Measurements from ENCODE around the gene MALAT1.

- TF ChIP-seq, protein P1, sequence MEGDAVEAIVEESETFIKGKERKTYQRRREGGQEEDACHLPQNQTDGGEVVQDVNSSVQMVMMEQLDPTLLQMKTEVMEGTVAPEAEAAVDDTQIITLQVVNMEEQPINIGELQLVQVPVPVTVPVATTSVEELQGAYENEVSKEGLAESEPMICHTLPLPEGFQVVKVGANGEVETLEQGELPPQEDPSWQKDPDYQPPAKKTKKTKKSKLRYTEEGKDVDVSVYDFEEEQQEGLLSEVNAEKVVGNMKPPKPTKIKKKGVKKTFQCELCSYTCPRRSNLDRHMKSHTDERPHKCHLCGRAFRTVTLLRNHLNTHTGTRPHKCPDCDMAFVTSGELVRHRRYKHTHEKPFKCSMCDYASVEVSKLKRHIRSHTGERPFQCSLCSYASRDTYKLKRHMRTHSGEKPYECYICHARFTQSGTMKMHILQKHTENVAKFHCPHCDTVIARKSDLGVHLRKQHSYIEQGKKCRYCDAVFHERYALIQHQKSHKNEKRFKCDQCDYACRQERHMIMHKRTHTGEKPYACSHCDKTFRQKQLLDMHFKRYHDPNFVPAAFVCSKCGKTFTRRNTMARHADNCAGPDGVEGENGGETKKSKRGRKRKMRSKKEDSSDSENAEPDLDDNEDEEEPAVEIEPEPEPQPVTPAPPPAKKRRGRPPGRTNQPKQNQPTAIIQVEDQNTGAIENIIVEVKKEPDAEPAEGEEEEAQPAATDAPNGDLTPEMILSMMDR (conservative IDR thresholded peaks at IDR 0.05 in 1 of 2, IDR thresholded peaks at IDR 0.05 in 1 of 2; ENCODE audit: extremely low read depth in 1 of 2, insufficient read depth in 1 of 2, low read depth in 1 of 2, low read length in 2 of 2), result no peak
- TF ChIP-seq EZH2 (IDR thresholded peaks at IDR 0.05; ENCODE audit: borderline replicate concordance, low read length), result no peak
These were observed 17.5 kb downstream of the MALAT1 start for GRCh38 chr11:65516135-65516968.

All from mammary epithelial cell (primary cell).